Amniotic epithelial cell (primary cell): ENCODE results near the gene PLB1.
"Not testable (repeated sequence)": the region's sequence is repeated elsewhere in the genome, so short reads cannot be mapped to it uniquely, and the experiment has no call there.

Experiments
- DNase-seq: peaks from one replicate; pipeline ENCODE4 v3.0.0-alpha.2; 2010; ENCODE audit warnings: low read depth

The PLB1 gene

GRCh38 chr2:28465148-28465885 is 30.5 kb upstream of the PLB1 start:
- DNase-seq: peak; percentile 91

GRCh38 chr2:28469304-28469703 is 26.6 kb upstream of the PLB1 start:
- peak; percentile 42 for DNase-seq

GRCh38 chr2:28469947-28470535 is 25.8 kb upstream of the PLB1 start:
- no peak for DNase-seq

- no peak for DNase-seq
Observed at GRCh38 chr2:28470759-28471158, 25.1 kb upstream of the PLB1 start.

- no peak for DNase-seq
Observed at GRCh38 chr2:28471214-28471613, 24.6 kb upstream of the PLB1 start.

GRCh38 chr2:28471701-28472236 is 24.1 kb upstream of the PLB1 start:
- DNase-seq: no peak

- not testable (repeated sequence) for DNase-seq
Observed at GRCh38 chr2:28472641-28473040, 23.2 kb upstream of the PLB1 start.

GRCh38 chr2:28475088-28475595 is 20.7 kb upstream of the PLB1 start:
- no peak for DNase-seq

GRCh38 chr2:28477087-28477486 is 18.8 kb upstream of the PLB1 start:
- no peak for DNase-seq

- DNase-seq: no peak
Observed at GRCh38 chr2:28477645-28478044, 18.2 kb upstream of the PLB1 start.

- no peak for DNase-seq
Observed at GRCh38 chr2:28480403-28481049, 15.3 kb upstream of the PLB1 start.

- DNase-seq: no peak
Observed at GRCh38 chr2:28481905-28482304, 14.0 kb upstream of the PLB1 start.

GRCh38 chr2:28484835-28485234 is 11.0 kb upstream of the PLB1 start:
- DNase-seq: no peak

GRCh38 chr2:28486526-28486925 is 9.3 kb upstream of the PLB1 start:
- DNase-seq: no peak

- DNase-seq: peak; percentile 63
Observed at GRCh38 chr2:28487258-28487657, 8.6 kb upstream of the PLB1 start.

GRCh38 chr2:28488083-28488830 is 7.6 kb upstream of the PLB1 start:
- no peak for DNase-seq

- DNase-seq: peak; percentile 77
Observed at GRCh38 chr2:28488858-28489575, 6.8 kb upstream of the PLB1 start.

GRCh38 chr2:28490558-28490957 is 5.3 kb upstream of the PLB1 start:
- no peak for DNase-seq

- no peak for DNase-seq
Observed at GRCh38 chr2:28492282-28492681, 3.6 kb upstream of the PLB1 start.

GRCh38 chr2:28493636-28494035 is 2.2 kb upstream of the PLB1 start:
- DNase-seq: no peak

GRCh38 chr2:28496781-28497180 is 921 bp downstream of the PLB1 start:
- no peak for DNase-seq

GRCh38 chr2:28497206-28497605 is 1.3 kb downstream of the PLB1 start:
- DNase-seq: no peak
